ENCODE data around the gene SYT3.
"Not testable (repeated sequence)": the region's sequence is repeated elsewhere in the genome, so short reads cannot be mapped to it uniquely, and the experiment has no call there.

The SYT3 gene

DNA sequence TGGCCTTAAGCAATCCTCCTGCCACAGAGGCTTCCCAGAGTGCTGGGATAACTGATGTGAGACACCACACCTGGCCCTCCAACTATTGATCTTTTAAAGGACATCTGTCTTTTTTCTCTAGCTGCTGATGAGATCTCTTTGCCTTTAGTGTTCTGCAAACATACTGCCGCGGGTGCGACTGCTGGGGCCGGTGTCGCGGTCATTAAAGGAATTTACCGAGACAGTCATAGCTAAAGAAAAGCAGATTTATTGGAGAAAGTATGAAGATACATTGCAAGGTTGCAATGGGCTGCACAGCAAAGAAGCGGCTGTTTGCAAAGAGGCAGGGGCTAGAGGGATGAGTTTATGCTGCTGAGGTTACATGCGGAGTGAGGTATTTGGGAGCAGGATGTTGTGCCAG is 40.3 kb downstream of the SYT3 start:
- DNase-seq: no peak

DNA sequence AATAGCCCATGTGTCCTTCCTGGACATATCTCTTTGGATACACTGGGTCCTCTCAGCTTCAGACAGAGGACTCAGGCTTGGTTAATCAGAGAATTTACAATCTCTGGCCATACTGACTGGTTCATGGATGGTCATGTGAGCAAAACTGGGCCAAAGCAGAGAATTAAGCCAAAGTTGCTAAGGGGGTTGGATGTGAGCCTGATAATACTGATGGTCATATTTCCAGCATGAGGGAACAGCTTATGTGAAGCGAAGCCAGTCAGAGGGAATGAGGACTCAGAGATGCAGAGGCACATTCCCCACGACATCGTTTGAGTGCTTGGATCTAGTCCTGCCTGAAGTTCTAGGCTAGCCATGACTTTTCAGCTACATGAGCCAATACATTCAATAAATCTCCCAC is 49.5 kb downstream of the SYT3 start:
- DNase-seq: no peak

- DNase-seq: not testable (repeated sequence)
Observed at GRCh38 chr19:50581795-50582660, 57.7 kb downstream of the SYT3 start.

- no peak for DNase-seq
Observed at GRCh38 chr19:50580970-50581634, 58.6 kb downstream of the SYT3 start.

- DNase-seq: no peak
Observed at GRCh38 chr19:50580240-50580639, 59.4 kb downstream of the SYT3 start.

DNA sequence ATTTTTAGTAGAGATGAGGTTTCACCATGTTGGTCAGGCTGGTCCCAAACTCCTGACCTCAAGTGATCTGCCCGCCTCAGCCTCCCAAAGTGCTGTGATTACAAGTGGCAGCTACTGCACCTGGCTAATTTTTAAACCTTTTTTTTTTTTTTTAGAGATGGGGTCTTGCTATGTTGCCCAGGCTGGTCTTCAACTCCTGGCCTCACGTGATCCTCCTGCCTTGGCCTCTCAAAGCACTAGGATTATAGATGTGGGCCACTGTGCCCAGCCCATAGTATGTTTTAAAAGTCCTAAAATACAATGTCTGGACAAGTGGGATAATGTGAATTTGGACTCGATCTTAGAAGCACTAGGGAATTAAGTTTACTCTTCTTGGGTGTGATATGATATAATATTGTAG is 62.9 kb downstream of the SYT3 start:
- not testable (repeated sequence) for DNase-seq

DNA sequence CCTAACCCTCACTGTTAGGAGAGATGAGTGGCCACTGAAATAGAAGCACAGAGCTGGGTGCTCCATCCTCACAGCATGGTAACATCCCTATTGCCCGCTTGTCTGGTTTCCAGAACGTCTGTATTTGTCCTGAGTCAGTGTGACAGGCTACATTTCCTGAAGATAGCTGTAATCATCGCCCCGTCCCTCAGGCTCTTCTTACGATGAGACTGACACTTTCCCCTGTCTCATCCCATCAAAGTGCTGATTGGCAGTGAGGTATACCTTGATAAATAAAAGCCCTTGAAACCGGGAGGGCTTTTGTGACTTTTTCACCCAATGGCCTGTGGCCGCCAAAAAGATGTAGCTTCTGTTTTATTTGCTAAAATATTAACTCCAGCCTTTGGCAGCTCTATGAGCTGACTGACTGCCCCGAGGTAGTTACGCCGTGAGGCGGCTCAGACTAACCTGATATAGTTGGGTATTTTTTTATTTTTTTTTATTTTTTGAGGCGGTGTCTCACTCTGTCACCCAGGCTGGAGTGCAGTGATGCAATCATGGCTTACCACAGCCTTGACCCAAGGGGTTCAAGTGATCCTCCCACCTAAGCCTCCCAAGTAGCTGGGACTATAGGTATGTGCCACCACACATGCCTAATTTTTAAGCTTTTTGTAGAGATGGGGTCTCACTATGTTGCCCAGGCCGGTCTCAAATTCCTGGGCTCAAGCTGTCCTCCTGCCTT is 65.8 kb downstream of the SYT3 start:
- no peak for DNase-seq

Measured in SHP77 treated with DMSO at 0.1 percent for 48 hours (cell line).